DND-41 (cell line): ENCODE data around the gene ABCC4.

Experiments used
- EZH2 ChIP-seq: IDR thresholded peaks from 3 replicates; pipeline ENCODE4 v1.6.1; 2012; ENCODE audit warnings: borderline replicate concordance, low read depth, mild to moderate bottlenecking, moderate library complexity, low read length, inconsistent platforms; ENCODE audit not compliant: severe bottlenecking
- TF ChIP-seq, protein P1 (sequence below): IDR thresholded peaks from 2 replicates; pipeline ENCODE4 v1.5.1; 2012; ENCODE audit warnings: borderline replicate concordance, low read length, moderate library complexity, mild to moderate bottlenecking; ENCODE audit not compliant: poor library complexity, severe bottlenecking; ENCODE audit errors: extremely low read depth

- TF ChIP-seq, protein P1, sequence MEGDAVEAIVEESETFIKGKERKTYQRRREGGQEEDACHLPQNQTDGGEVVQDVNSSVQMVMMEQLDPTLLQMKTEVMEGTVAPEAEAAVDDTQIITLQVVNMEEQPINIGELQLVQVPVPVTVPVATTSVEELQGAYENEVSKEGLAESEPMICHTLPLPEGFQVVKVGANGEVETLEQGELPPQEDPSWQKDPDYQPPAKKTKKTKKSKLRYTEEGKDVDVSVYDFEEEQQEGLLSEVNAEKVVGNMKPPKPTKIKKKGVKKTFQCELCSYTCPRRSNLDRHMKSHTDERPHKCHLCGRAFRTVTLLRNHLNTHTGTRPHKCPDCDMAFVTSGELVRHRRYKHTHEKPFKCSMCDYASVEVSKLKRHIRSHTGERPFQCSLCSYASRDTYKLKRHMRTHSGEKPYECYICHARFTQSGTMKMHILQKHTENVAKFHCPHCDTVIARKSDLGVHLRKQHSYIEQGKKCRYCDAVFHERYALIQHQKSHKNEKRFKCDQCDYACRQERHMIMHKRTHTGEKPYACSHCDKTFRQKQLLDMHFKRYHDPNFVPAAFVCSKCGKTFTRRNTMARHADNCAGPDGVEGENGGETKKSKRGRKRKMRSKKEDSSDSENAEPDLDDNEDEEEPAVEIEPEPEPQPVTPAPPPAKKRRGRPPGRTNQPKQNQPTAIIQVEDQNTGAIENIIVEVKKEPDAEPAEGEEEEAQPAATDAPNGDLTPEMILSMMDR = no peak
- no peak for TF ChIP-seq EZH2
These were observed 85.1 kb downstream of the ABCC4 start for GRCh38 chr13:95216182-95216581.
